ENCODE measurements around the gene CAT. TPM values are rescaled to one million over a fixed set of nuclear protein-coding genes. Genes with fewer than 3 reads are reported as not detected.

Gene CAT
- total RNA-seq, 1 donor from 2014 or later, result 101 TPM

- no peak for DNase-seq
Measured at GRCh38 chr11:34460278-34460677, 21.5 kb downstream of the CAT start.

- DNase-seq, result no peak
Measured at GRCh38 chr11:34461215-34461614, 22.5 kb downstream of the CAT start.

GRCh38 chr11:34464591-34465051 lies 25.9 kb downstream of the CAT start:
- DNase-seq, result no peak

- no peak for DNase-seq
Measured at GRCh38 chr11:34466802-34467488, 28.2 kb downstream of the CAT start.

- DNase-seq, result no peak
Measured at GRCh38 chr11:34468209-34468841, 29.6 kb downstream of the CAT start.

GRCh38 chr11:34473603-34474169 lies 35.0 kb downstream of the CAT start:
- DNase-seq, result no peak

GRCh38 chr11:34475656-34476055 lies 36.9 kb downstream of the CAT start:
- DNase-seq, result no peak

- DNase-seq, result no peak
Measured at GRCh38 chr11:34476849-34477248, 38.1 kb downstream of the CAT start.

GRCh38 chr11:34478845-34479663 lies 40.3 kb downstream of the CAT start:
- no peak for DNase-seq

GRCh38 chr11:34480314-34480713 lies 41.6 kb downstream of the CAT start:
- DNase-seq, result no peak

GRCh38 chr11:34481307-34481706 lies 42.6 kb downstream of the CAT start:
- no peak for DNase-seq

GRCh38 chr11:34483106-34483874 lies 44.6 kb downstream of the CAT start:
- DNase-seq, result no peak

GRCh38 chr11:34487430-34487829 lies 48.7 kb downstream of the CAT start:
- no peak for DNase-seq

GRCh38 chr11:34488855-34489557 lies 50.3 kb downstream of the CAT start:
- DNase-seq, result no peak

- DNase-seq, result no peak
Measured at GRCh38 chr11:34490304-34490703, 51.6 kb downstream of the CAT start.

- no peak for DNase-seq
Measured at GRCh38 chr11:34492806-34493414, 54.2 kb downstream of the CAT start.

- DNase-seq, result no peak
Measured at GRCh38 chr11:34493468-34493867, 54.7 kb downstream of the CAT start.

GRCh38 chr11:34493926-34494595 lies 55.3 kb downstream of the CAT start:
- no peak for DNase-seq

- DNase-seq, result no peak
Measured at GRCh38 chr11:34495239-34495723, 56.5 kb downstream of the CAT start.

GRCh38 chr11:34495724-34496377 lies 57.1 kb downstream of the CAT start:
- DNase-seq, result no peak
